Measurements from ENCODE around the gene TGM4.

TGM4 gene

GRCh38 chr3:44924457-44925084 lies 50.2 kb downstream of the TGM4 start:
- H3K4me3 ChIP-seq (ENCODE audit: low read depth, low read length), result no peak overlapping the region
- no peaks in the 10 kb centered on the region for H3K9me3 ChIP-seq (ENCODE audit: control insufficient read depth, insufficient read depth, low read depth, low read length)
- no peak for TF ChIP-seq PRDM4 (tag by site-specific recombination; IDR thresholded peaks at IDR 0.05)
- TF ChIP-seq ZNF292 (tag by site-specific recombination; IDR thresholded peaks at IDR 0.05; ENCODE audit: borderline replicate concordance, low read depth), result no peak
- no peak for TF ChIP-seq ZBTB20 (tag by site-specific recombination; IDR thresholded peaks at IDR 0.05)
- TF ChIP-seq HOXD13 (CRISPR knock-in tag; IDR thresholded peaks at IDR 0.05; ENCODE audit: borderline replicate concordance), result no peak
- no peak for TF ChIP-seq ZNF544 (tag by site-specific recombination; IDR thresholded peaks at IDR 0.05)
- no peak for TF ChIP-seq ZNF157 (tag by site-specific recombination; IDR thresholded peaks at IDR 0.05)
- peaks cover 0 to 63% of the 10 kb centered on the region in 2 experiments; a peak in 2 of 3 replicates for H3K36me3 ChIP-seq (ENCODE audit: control insufficient read depth in 2 of 2, insufficient read depth in 1 of 2, low read length in 2 of 2)
- ChIA-PET POLR2A (no interaction called here), CTCF (interaction anchor here (0.5 to 2.6 kb wide), 2 partner anchors 10 to 153 kb away, joined by 3 to 12 read pairs; no protein-coding TSS in a partner anchor)
- H3K27ac ChIP-seq (ENCODE audit: extremely low read depth, low read depth, low read length), result no peak overlapping the region
- no peaks in the 10 kb centered on the region for H3K4me1 ChIP-seq (ENCODE audit: control insufficient read depth, insufficient read depth, low read length)

- H3K36me3 ChIP-seq (ENCODE audit: control insufficient read depth in 2 of 2, insufficient read depth in 1 of 2, low read length in 2 of 2), result peaks cover 0 to 70% of the 10 kb centered on the region in 2 experiments; a peak in 2 of 3 replicates
- TF ChIP-seq ZNF146 (tag by site-specific recombination; IDR thresholded peaks at IDR 0.05) (no peak), ZBTB26 (tag by site-specific recombination; optimal IDR thresholded peaks at IDR 0.05) (no peak), ZNF768 (tag by site-specific recombination; IDR thresholded peaks at IDR 0.05) (no peak)
- POLR2A ChIA-PET, result no interaction called here
Observed at GRCh38 chr3:44926172-44926571, 51.8 kb downstream of the TGM4 start.

GRCh38 chr3:44926921-44927320 lies 52.5 kb downstream of the TGM4 start:
- TF ChIP-seq ZNF221 (tag by site-specific recombination; IDR thresholded peaks at IDR 0.05; ENCODE audit: borderline replicate concordance) (no peak), SP2 (tag by site-specific recombination; IDR thresholded peaks at IDR 0.05) (no peak), ZNF785 (tag by site-specific recombination; IDR thresholded peaks at IDR 0.05) (no peak), ZNF513 (tag by site-specific recombination; IDR thresholded peaks at IDR 0.05) (no peak), ZNF488 (tag by site-specific recombination; IDR thresholded peaks at IDR 0.05) (no peak), ZNF791 (tag by site-specific recombination; IDR thresholded peaks at IDR 0.05) (no peak), ZNF529 (tag by site-specific recombination; IDR thresholded peaks at IDR 0.05; ENCODE audit: insufficient replicate concordance) (no peak), ZNF768 (tag by site-specific recombination; IDR thresholded peaks at IDR 0.05) (no peak), ELK4 (IDR thresholded peaks at IDR 0.05; ENCODE audit: borderline replicate concordance, low read depth, low read length) (no peak)
- Histone ChIP-seq H3K27ac (ENCODE audit: extremely low read depth, low read depth, low read length) (no peak overlapping the region), H3K4me1 (ENCODE audit: control insufficient read depth, insufficient read depth, low read length) (no peaks in the 10 kb centered on the region), H3K36me3 (ENCODE audit: control insufficient read depth in 2 of 2, insufficient read depth in 1 of 2, low read length in 2 of 2) (peaks cover 0 to 70% of the 10 kb centered on the region in 2 experiments; a peak in 2 of 3 replicates), H3K4me3 (ENCODE audit: low read depth, low read length) (no peak overlapping the region), H3K9me3 (ENCODE audit: control insufficient read depth, insufficient read depth, low read depth, low read length) (no peaks in the 10 kb centered on the region)
- CTCF ChIA-PET, result interaction anchor here (0.6 to 0.8 kb wide), 2 partner anchors 14 to 997 kb away, joined by 3 to 4 read pairs; no protein-coding TSS in a partner anchor
- POLR2A ChIA-PET, result no interaction called here

More at GRCh38 chr3:44926172-44926571, 51.8 kb downstream of the TGM4 start:
- Histone ChIP-seq H3K4me1 (ENCODE audit: control insufficient read depth, insufficient read depth, low read length) (no peaks in the 10 kb centered on the region), H3K9me3 (ENCODE audit: control insufficient read depth, insufficient read depth, low read depth, low read length) (no peaks in the 10 kb centered on the region), H3K27ac (ENCODE audit: extremely low read depth, low read depth, low read length) (no peak overlapping the region), H3K4me3 (ENCODE audit: low read depth, low read length) (no peak overlapping the region)
- CTCF ChIA-PET, result interaction anchor here (0.6 to 0.8 kb wide), 2 partner anchors 13 to 998 kb away, joined by 3 to 4 read pairs; no protein-coding TSS in a partner anchor

Measured in HEK293 (cell line).